Activated CD8-positive, alpha-beta memory T cell treated with anti-CD3 and anti-CD28 coated beads, Interleukin-2, amount 50 U/mL, for 1 hour (primary cell): ENCODE results near the gene TSHB.
A peak's percentile ranks its signal among the peaks of the same experiment; 100 is the strongest.

Source experiments
- DNase-seq: peaks from one replicate; pipeline ENCODE4 v3.0.0-alpha.2; 2020; ENCODE audit errors: extremely low read depth

TSHB gene

GRCh38 chr1:115060501-115060900, 30.9 kb downstream of the TSHB start:
- no peak for DNase-seq

DNA sequence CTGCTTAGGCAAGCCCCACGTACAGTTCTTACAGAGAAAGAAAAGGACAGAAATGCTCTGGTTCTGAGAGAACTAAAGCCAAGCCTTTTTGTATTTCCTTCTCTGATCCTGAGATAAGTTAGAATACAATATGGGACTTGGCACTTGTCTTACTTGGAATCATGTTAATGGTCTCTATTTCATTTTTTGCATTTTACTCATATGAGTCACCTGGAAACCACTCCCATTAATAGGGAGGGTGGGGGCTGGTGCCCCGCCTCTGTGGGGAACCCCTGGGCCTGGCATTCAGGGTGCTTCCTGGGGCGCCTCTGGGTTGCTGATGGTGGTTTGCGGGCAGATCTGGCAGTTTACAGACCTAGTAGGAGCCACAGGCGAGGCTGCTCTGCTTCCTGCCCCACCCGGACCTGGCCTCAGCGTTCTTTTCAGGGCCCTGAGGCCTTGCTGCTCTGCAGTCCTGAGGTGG, 32.9 kb downstream of the TSHB start:
- peak; percentile 91 for DNase-seq

GRCh38 chr1:115063228-115063901, 33.7 kb downstream of the TSHB start:
- peak; percentile 19 for DNase-seq

DNA sequence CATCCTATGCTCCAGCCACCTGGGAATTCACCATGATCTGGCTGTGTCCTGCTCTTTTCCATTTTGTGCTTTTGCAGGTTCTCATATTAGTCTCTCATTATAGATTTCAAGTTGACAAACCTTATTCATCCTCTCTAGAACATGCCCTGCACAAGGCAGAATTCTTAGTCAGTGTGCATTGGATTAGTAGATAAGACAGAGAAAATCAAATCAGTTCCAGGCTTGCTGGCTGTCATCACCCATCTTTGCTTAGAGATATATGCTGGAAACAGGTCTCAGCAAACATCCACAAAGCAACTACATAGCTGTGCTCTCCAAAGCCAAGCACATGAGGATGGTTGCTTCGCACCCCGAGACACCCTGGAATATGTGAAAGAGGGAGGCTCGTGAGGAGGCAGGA, 34.8 kb downstream of the TSHB start:
- no peak for DNase-seq

DNA sequence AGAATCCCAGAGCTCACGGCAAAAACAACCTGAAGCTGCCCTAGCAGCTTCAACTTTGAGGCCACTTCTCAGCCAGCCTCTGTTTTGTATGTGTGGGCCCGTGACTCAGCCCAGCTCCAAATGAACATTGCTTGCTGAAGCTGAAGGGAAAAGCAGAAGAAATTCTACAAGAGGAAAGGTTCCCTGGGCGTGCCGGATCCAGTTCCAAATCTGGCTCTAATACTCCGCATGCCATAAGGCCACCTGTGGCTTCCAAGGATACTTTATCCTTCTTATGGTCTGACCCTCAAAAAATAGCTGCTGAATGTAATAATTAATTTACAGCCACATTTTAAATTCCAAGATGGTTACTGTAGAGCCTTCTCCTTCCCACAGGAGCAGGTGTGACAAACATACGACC, 35.4 kb downstream of the TSHB start:
- DNase-seq = no peak

DNA sequence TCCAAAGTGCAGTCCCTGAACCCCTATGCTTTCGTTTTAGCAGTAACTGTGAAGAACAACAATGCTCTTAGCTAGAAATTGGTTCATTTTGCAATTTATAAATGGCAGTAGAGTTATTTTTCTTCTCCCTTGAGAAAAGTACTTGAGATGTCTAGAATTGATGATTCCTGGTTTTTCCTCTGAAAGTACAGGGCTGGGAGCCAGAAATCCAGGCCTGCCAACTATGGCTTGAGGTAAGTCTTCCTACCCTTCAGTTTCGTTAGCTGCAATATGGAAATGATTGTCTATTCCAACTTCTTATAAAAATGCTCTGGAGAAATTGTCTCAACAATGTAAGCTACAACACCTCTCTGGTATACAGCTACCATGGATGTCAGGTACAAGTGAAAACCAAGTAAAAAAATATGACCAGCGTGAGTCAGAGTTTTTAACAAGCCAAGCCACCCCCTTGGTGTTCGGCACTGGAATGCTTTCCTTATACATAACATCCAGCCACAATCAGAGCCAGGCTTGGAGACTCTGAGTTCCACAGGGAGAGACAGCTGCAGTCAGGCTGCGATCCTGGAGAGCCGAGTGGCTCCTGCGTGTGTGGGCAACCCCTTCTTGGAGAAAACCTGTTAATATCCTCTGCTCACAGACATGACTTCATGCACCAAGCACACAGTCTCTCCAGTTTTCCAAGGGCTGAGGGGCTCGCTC, 37.7 kb downstream of the TSHB start:
- no peak for DNase-seq

DNA sequence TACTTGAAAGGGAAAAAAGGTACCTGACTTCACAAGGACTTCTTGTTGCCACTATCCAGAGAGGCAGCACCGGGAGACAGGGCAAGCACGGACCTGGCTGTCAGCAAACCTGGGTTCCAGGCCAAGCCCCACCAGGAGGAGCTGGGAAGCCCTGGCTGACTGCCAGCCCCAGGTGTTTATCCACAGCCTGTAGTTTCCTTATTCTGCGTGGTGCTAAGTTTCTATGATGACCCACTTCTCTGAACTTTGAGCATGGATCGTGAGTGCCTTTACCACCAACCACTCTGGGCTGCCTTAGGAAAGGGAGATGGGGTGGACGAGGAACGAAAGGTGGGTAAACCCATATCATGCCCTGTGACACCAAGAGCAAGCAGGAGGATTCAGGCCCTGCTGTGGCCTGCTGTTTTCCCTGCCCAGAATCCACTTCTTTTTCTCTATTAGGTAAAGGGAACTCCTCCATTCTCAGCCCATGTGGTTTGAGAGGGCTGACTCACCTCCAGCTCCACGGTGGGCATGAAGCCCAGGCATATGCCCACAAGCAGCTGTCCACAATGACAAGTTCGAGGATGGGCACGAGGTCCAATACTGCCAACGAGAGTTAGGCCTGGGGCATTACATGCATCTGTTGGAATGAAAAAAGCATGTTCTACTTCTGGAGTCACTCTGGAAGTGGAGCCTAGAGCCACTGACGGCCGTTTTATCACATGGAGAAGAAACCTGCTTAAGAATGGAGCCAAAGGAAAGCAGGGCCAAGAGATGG, 39.4 kb downstream of the TSHB start:
- DNase-seq = no peak

- DNase-seq = no peak
These were observed 40.2 kb downstream of the TSHB start for GRCh38 chr1:115069659-115070308.

GRCh38 chr1:115071012-115071664, 41.5 kb downstream of the TSHB start:
- no peak for DNase-seq

- no peak for DNase-seq
These were observed 43.9 kb downstream of the TSHB start for GRCh38 chr1:115073298-115074087.

GRCh38 chr1:115074839-115075534, 45.4 kb downstream of the TSHB start:
- DNase-seq = no peak

DNA sequence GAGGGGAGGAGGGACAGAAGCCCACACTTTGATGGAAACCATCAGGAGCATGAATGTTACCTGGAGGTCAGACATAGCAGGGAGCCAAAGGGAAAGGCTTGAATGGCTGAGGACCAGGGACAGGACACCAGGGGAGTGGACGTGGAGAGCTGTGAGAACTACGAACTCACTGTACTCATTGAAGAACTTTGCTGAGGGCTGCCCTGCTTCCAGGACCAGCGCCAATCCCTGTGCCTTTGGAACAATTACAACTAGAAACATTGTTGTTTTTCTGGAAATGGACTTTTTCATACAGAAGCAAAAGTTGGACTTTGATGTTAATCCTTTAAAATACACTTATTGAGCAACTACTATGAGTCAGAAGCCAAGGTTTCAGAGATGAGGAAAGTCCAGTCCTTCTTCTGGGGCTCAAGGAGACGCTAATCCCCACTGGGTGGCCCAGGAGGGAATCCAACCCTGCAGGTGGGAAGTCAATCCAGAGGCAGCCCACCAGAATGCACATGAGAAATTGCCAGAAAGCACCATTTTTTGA, 46.8 kb downstream of the TSHB start:
- no peak for DNase-seq

DNA sequence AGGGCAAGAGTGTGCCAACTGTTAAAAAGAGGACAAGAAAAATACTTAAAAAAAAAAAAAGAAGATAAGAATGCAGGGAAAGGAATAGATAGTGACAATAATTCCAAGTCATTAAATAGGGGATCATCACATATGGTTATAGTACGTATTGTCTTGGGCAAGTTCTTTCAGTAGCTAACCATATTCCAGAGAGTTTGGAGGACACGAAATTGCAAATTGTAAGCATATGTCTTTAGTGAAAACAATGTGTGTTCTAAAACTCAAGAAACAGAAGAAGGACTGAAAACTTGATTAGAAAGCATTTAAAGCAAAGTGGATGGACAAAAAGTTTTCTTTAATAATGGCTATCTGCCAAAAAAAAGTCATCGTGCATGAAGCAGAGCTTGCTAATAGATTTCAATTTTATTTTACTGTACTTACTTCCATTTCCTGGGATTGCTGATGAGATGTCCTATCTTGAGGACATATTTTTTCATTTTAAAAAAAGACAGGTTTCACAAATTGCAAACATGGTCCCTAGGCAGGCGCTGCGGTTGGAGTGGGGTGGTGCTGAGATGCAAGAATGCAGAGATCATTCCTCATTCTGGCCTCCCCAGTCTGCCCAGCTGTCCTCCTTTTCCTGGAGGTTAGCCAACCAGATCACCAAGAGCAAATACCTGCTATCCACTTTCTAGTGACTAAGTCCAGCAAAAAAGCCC, 47.8 kb downstream of the TSHB start:
- no peak for DNase-seq

DNA sequence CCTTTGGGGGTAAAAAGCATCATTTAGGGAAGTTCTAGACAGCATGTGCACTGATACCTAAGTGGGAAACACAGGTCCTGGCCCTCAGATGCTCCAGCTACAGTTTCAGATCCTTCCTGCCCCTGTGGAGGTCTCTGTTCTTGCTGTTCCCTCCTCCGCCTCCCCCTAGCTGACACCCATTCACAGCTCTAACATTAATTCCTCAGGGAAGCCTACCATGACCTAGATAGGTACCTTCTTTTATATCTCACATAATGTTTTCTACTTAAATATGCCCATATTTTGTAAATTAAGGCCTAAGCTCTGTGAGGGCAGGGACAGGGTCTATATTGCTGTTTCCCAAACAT, 48.3 kb downstream of the TSHB start:
- no peak for DNase-seq

- DNase-seq = no peak
These were observed 49.1 kb downstream of the TSHB start for GRCh38 chr1:115078708-115079107.

DNA sequence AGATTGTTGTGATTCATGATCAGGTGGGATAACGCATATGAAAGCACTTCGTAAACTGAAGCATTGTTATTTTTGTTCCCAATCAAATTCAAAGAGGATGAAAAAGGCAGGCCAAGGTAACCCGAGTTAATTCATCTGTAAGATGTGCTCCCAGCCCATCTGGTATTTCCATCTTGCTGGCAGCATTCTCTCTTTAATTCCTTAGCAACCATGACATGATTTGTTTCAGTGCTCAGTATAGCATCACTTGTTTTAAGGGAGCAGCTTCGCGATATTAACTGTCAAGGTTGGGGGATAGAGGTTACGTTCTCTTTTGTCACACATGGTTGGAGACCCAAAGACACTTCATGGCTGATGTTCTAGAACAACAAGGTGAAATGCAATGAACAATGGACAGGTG, 53.3 kb downstream of the TSHB start:
- no peak for DNase-seq
